Measurements from ENCODE around the gene PEX3. TPM values are rescaled to one million over a fixed set of nuclear protein-coding genes. Genes with fewer than 3 reads are reported as not detected.

The PEX3 gene
- total RNA-seq, 1 experiment from 2014 or later: 12.9 TPM

GRCh38 chr6:143441010-143441409 is 9.6 kb upstream of the PEX3 start:
- H3K4me2 ChIP-seq (ENCODE audit: low read length): no peak overlapping the region
- H3K4me3 ChIP-seq (replicated peaks in 1 of 2; ENCODE audit: low read depth in 1 of 2, low read length in 2 of 2): no peak overlapping the region
- no peak overlapping the region for H3K27ac ChIP-seq (ENCODE audit: low read depth, low read length)
- H3K36me3 ChIP-seq (ENCODE audit: control insufficient read depth in 1 of 2, insufficient read depth in 2 of 2, low read length in 2 of 2): peaks cover 11 to 46% of the 10 kb centered on the region in 2 experiments; a peak in 3 of 4 replicates
- no peaks in the 10 kb centered on the region for H3K9me3 ChIP-seq (ENCODE audit: control insufficient read depth in 1 of 2, insufficient read depth in 1 of 2, low read depth in 1 of 2, low read length in 2 of 2)
- H4K20me1 ChIP-seq (ENCODE audit: insufficient read depth): no peaks in the 10 kb centered on the region
- no peak for ATAC-seq
- no peaks in the 10 kb centered on the region for H3K27me3 ChIP-seq (ENCODE audit: insufficient read depth, low read length)
- no peak for DNase-seq (ENCODE audit: low read depth, low spot score)
- ChIA-PET RAD21 (ENCODE audit: low non-redundant PET in 1 of 2, low total read pairs in 2 of 2, uncharacterized antibody in 2 of 2, unreplicated experiment in 2 of 2) (no interaction called here), CTCF (no interaction called here), POLR2A (no interaction called here)
- intact Hi-C loops (cut with micrococcal nuclease): no loop called here
- H2AFZ ChIP-seq (ENCODE audit: low read depth, low read length, poor library complexity, severe bottlenecking): no peak overlapping the region
- H3K9me2 ChIP-seq (ENCODE audit: insufficient read depth): no peaks in the 10 kb centered on the region
- H3K9ac ChIP-seq (ENCODE audit: low read length): no peak overlapping the region
- BruUV-seq (replicated peaks): no TSS peak
- TF ChIP-seq POLR2A (IDR thresholded peaks at IDR 0.05; ENCODE audit: borderline replicate concordance, extremely low read depth, insufficient read depth, insufficient read length) (no peak), ZNF274 (IDR thresholded peaks at IDR 0.05; ENCODE audit: low read depth, low read length) (no peak), TCF7L2 (IDR thresholded peaks at IDR 0.05; ENCODE audit: borderline replicate concordance, extremely low read depth, insufficient read depth, insufficient read length) (no peak), CBX3 (IDR thresholded peaks at IDR 0.05; ENCODE audit: low read depth) (no peak), SP1 (IDR thresholded peaks at IDR 0.05; ENCODE audit: low read depth) (no peak), ELF1 (IDR thresholded peaks at IDR 0.05; ENCODE audit: borderline replicate concordance, low read depth) (no peak), RAD21 (IDR thresholded peaks at IDR 0.05; ENCODE audit: low read depth) (no peak), ATF3 (IDR thresholded peaks at IDR 0.05) (no peak), CTCF (IDR thresholded peaks at IDR 0.05 in 2 of 3, conservative IDR thresholded peaks at IDR 0.05 in 1 of 3; ENCODE audit: borderline replicate concordance in 1 of 3, insufficient read depth in 1 of 3, low read depth in 2 of 3, low read length in 2 of 3) (no peak), POLR2AphosphoS5 (IDR thresholded peaks at IDR 0.05; ENCODE audit: low read depth, low read length) (no peak), YY1 (IDR thresholded peaks at IDR 0.05; ENCODE audit: extremely low read depth, insufficient replicate concordance, low read depth, low read length) (no peak), REST (IDR thresholded peaks at IDR 0.05; ENCODE audit: low read depth) (no peak), ZFX (IDR thresholded peaks at IDR 0.05) (no peak)
- H3K4me1 ChIP-seq (ENCODE audit: control insufficient read depth in 1 of 2, insufficient read depth in 2 of 2, low read length in 2 of 2): no peaks in the 10 kb centered on the region
- peaks cover 71% of the 10 kb centered on the region for H3K79me2 ChIP-seq (ENCODE audit: insufficient read depth, low read length)

Data from HCT116 (cell line).